Measurements from ENCODE around the gene COL6A2. TPM values are rescaled to one million over a fixed set of nuclear protein-coding genes. Genes with fewer than 3 reads are reported as not detected.

The COL6A2 gene
- total and polyA plus RNA-seq, 10 of the 15 experiments (the other 5 are each of a cell fraction or from before 2014, with no cell fraction given): 0.16 to 1.3 (median 0.34) TPM; not detected in 7

- TF ChIP-seq BCLAF1 (IDR thresholded peaks at IDR 0.05) (no peak), ZBTB40 (IDR thresholded peaks at IDR 0.05; ENCODE audit: borderline replicate concordance) (no peak)
Observed at GRCh38 chr21:46049890-46050667, 47.8 kb upstream of the COL6A2 start (continued).
